Ammon's horn (tissue), 1 donor: ENCODE data around the gene CACNA2D3.

Experiments used
- DNase-seq: peaks from one replicate; pipeline ENCODE4 v3.0.0-alpha.2; 2016; ENCODE audit warnings: low spot score

The CACNA2D3 gene

GRCh38 chr3:54530944-54531343 is 408.6 kb downstream of the CACNA2D3 start:
- DNase-seq, result no peak

- DNase-seq, result no peak
These were observed 409.4 kb downstream of the CACNA2D3 start for GRCh38 chr3:54531741-54532140.

- DNase-seq, result no peak
These were observed 411.5 kb downstream of the CACNA2D3 start for GRCh38 chr3:54533856-54534255.

- DNase-seq, result no peak
These were observed 413.3 kb downstream of the CACNA2D3 start for GRCh38 chr3:54535619-54536018.

- DNase-seq, result no peak
These were observed 414.1 kb downstream of the CACNA2D3 start for GRCh38 chr3:54536450-54536849.

GRCh38 chr3:54537506-54537905 is 415.2 kb downstream of the CACNA2D3 start:
- DNase-seq, result no peak

- no peak for DNase-seq
These were observed 416.0 kb downstream of the CACNA2D3 start for GRCh38 chr3:54538346-54538745.

GRCh38 chr3:54541369-54541768 is 419.0 kb downstream of the CACNA2D3 start:
- no peak for DNase-seq

- no peak for DNase-seq
These were observed 421.1 kb downstream of the CACNA2D3 start for GRCh38 chr3:54543446-54543845.

GRCh38 chr3:54547051-54547450 is 424.7 kb downstream of the CACNA2D3 start:
- no peak for DNase-seq

GRCh38 chr3:54547846-54548245 is 425.5 kb downstream of the CACNA2D3 start:
- no peak for DNase-seq

GRCh38 chr3:54549607-54550220 is 427.4 kb downstream of the CACNA2D3 start:
- DNase-seq, result no peak

- peak; percentile 51 for DNase-seq
These were observed 428.0 kb downstream of the CACNA2D3 start for GRCh38 chr3:54550221-54550977.

GRCh38 chr3:54556630-54557029 is 434.3 kb downstream of the CACNA2D3 start:
- no peak for DNase-seq

GRCh38 chr3:54557538-54558428 is 435.4 kb downstream of the CACNA2D3 start:
- no peak for DNase-seq

GRCh38 chr3:54563501-54564200 is 441.3 kb downstream of the CACNA2D3 start:
- no peak for DNase-seq

GRCh38 chr3:54564374-54564925 is 442.1 kb downstream of the CACNA2D3 start:
- DNase-seq, result no peak

GRCh38 chr3:54565956-54566355 is 443.6 kb downstream of the CACNA2D3 start:
- no peak for DNase-seq

GRCh38 chr3:54567949-54568348 is 445.6 kb downstream of the CACNA2D3 start:
- no peak for DNase-seq

GRCh38 chr3:54570008-54570407 is 447.7 kb downstream of the CACNA2D3 start:
- DNase-seq, result no peak

GRCh38 chr3:54572197-54572895 is 450.0 kb downstream of the CACNA2D3 start:
- DNase-seq, result no peak
